Liver (tissue), 9 donors: ENCODE results near the gene TRAF7. TPM values are rescaled to one million over a fixed set of nuclear protein-coding genes. Genes with fewer than 3 reads are reported as not detected.
"Not testable (repeated sequence)": the region's sequence is repeated elsewhere in the genome, so short reads cannot be mapped to it uniquely, and the experiment has no call there.

Source experiments
- DNase-seq: peaks from one replicate; pipeline ENCODE4 v3.0.0-alpha.2; 2017; ENCODE audit warnings: low spot score
- H3K27ac ChIP-seq, 2 donors: one replicate each; pipeline ENCODE4 v1.7.0; 2013; ENCODE audit warnings: inconsistent platforms in 2 of 2, low read length in 2 of 2, control low read depth in 1 of 2, low read depth in 1 of 2, mild to moderate bottlenecking in 1 of 2
- H3K27me3 ChIP-seq, 4 donors: one replicate each; pipeline versions ENCODE4 v1.6.1 to v1.7.0; 2013; ENCODE audit warnings: low read length in 3 of 4, inconsistent platforms in 1 of 4, mild to moderate bottlenecking in 1 of 4, moderate library complexity in 1 of 4; ENCODE audit not compliant: control insufficient read depth in 4 of 4, insufficient read depth in 4 of 4
- H3K36me3 ChIP-seq, 4 donors: one replicate each; pipeline versions ENCODE4 v1.6.1 to v1.7.0; 2013; ENCODE audit warnings: low read length in 3 of 4, mild to moderate bottlenecking in 3 of 4, low read depth in 1 of 4, moderate library complexity in 1 of 4; ENCODE audit not compliant: control insufficient read depth in 4 of 4, insufficient read depth in 3 of 4
- H3K4me1 ChIP-seq, 4 donors: one replicate each; pipeline versions ENCODE4 v1.6.1 to v1.7.0; 2013; ENCODE audit warnings: low read length in 3 of 4, mild to moderate bottlenecking in 3 of 4, moderate library complexity in 1 of 4; ENCODE audit not compliant: control insufficient read depth in 4 of 4, insufficient read depth in 4 of 4
- H3K4me3 ChIP-seq, 3 donors: one replicate each; pipeline versions ENCODE4 v1.6.1 to v1.7.0; 2013; ENCODE audit warnings: low read length in 3 of 3, control low read depth in 1 of 3, low read depth in 1 of 3, mild to moderate bottlenecking in 1 of 3
- H3K9ac ChIP-seq, 2 donors: one replicate each; pipeline ENCODE4 v1.7.0; 2013; ENCODE audit warnings: low read length in 2 of 2, mild to moderate bottlenecking in 2 of 2, moderate library complexity in 2 of 2, control low read depth in 1 of 2, low read depth in 1 of 2
- H3K9me3 ChIP-seq, 4 donors: one replicate each; pipeline versions ENCODE4 v1.6.1 to v1.7.0; 2013; ENCODE audit warnings: low read length in 3 of 4; ENCODE audit not compliant: control insufficient read depth in 4 of 4
- EGR1 ChIP-seq, 2 donors: IDR thresholded peaks; 2 replicates each; pipeline ENCODE4 v1.6.1; 2016 to 2018; ENCODE audit warnings: antibody characterized with exemption in 2 of 2, low read depth in 2 of 2
- FOXA1 ChIP-seq: IDR thresholded peaks from 2 replicates; pipeline ENCODE4 v1.6.1; 2016; ENCODE audit warnings: antibody characterized with exemption
- FOXA2 ChIP-seq: IDR thresholded peaks from 2 replicates; pipeline ENCODE4 v1.6.1; 2016; ENCODE audit warnings: antibody characterized with exemption
- GABPA ChIP-seq, 2 donors: IDR thresholded peaks in 1 of 2; conservative IDR thresholded peaks in 1 of 2; 2 replicates each; pipeline ENCODE4 v1.6.1; 2016; ENCODE audit warnings: antibody characterized with exemption in 2 of 2, mild to moderate bottlenecking in 1 of 2, moderate library complexity in 1 of 2
- HNF4A ChIP-seq, 2 donors: conservative IDR thresholded peaks; 2 replicates each; pipeline ENCODE4 v1.6.1; 2016; ENCODE audit warnings: antibody characterized with exemption in 2 of 2, mild to moderate bottlenecking in 2 of 2
- HNF4G ChIP-seq: IDR thresholded peaks from 2 replicates; pipeline ENCODE4 v1.6.1; 2016; ENCODE audit warnings: antibody characterized with exemption
- JUND ChIP-seq, 2 donors: IDR thresholded peaks; 2 replicates each; pipeline ENCODE4 v1.6.1; 2016; ENCODE audit warnings: antibody characterized with exemption in 2 of 2
- NR2F2 ChIP-seq: IDR thresholded peaks from 2 replicates; pipeline ENCODE4 v1.6.1; 2016; ENCODE audit warnings: antibody characterized with exemption
- RAD21 ChIP-seq, 2 donors: IDR thresholded peaks; 2 replicates each; pipeline ENCODE4 v1.6.1; 2016; ENCODE audit warnings: antibody characterized with exemption in 2 of 2, mild to moderate bottlenecking in 2 of 2
- RXRA ChIP-seq, 2 donors: IDR thresholded peaks; 2 replicates each; pipeline ENCODE4 v1.6.1; 2017 to 2018; ENCODE audit warnings: antibody characterized with exemption in 2 of 2, mild to moderate bottlenecking in 1 of 2
- SP1 ChIP-seq: IDR thresholded peaks from 2 replicates; pipeline ENCODE4 v1.6.1; 2018; ENCODE audit warnings: antibody characterized with exemption, mild to moderate bottlenecking
- TAF1 ChIP-seq: conservative IDR thresholded peaks from 2 replicates; pipeline ENCODE4 v1.6.1; 2016; ENCODE audit warnings: antibody characterized with exemption, mild to moderate bottlenecking
- YY1 ChIP-seq: IDR thresholded peaks from 2 replicates; pipeline ENCODE4 v1.6.1; 2016; ENCODE audit warnings: antibody characterized with exemption, mild to moderate bottlenecking
- WGBS: extraction: QIAGEN DNeasy Blood & Tissue Kit; methylation state at CpG from one replicate; pipeline ENCODE4 v1.1.7; 2013; 5-methylcytosine and 5-hydroxymethylcytosine counted together
- polyA plus RNA-seq, 2 donors: library from polyadenylated mRNA; stranded (reverse) in 1 of 2; unstranded in 1 of 2; fragments of 200-250 nt in 1 of 2; fragments of >200 nt in 1 of 2; fragmentation: Nextera tagmentation in 1 of 2; extraction: Ambion mirVana in 1 of 2; gene quantifications; one replicate each; pipeline versions ENCODE4 v1.2.1 to v1.2.3, GENCODE V29; 2013 to 2015
- total RNA-seq, 2 donors: library from RNA; depleted of rRNA; stranded (reverse); fragments of >200 nt; gene quantifications; one replicate each; pipeline ENCODE4 v1.2.3, GENCODE V29; 2014
- TF ChIP-seq, protein P1 (sequence below): IDR thresholded peaks from 2 replicates; pipeline ENCODE4 v1.6.1; 2016; ENCODE audit warnings: antibody characterized with exemption
- TF ChIP-seq, protein P2 (sequence below): IDR thresholded peaks from 2 replicates; pipeline ENCODE4 v1.6.1; 2016; ENCODE audit warnings: antibody characterized with exemption
- TF ChIP-seq, protein P3 (sequence below): IDR thresholded peaks from 2 replicates; pipeline ENCODE4 v1.6.1; 2016; ENCODE audit warnings: antibody characterized with exemption, mild to moderate bottlenecking
- TF ChIP-seq, protein P4 (sequence below): fragments of 150-350 bp; IDR thresholded peaks from 2 replicates; pipeline ENCODE4 v1.5.1; 2017; ENCODE audit warnings: improper control_type of control experiment, low read depth, low read length; ENCODE audit not compliant: missing input control
- TF ChIP-seq, protein P5 (sequence below): IDR thresholded peaks from 2 replicates; pipeline ENCODE4 v1.6.1; 2016; ENCODE audit warnings: antibody characterized with exemption
- donor health status: healthy.
- donor health status: healthy.
- donor health status: healthy.
- donor health status: healthy.
- donor health status: healthy.

The TRAF7 gene
- total RNA-seq (10 to 100 TPM; 33.2 to 34.8 TPM), polyA plus RNA-seq (10 to 100 TPM; 14.7 to 36.6 TPM)

DNA sequence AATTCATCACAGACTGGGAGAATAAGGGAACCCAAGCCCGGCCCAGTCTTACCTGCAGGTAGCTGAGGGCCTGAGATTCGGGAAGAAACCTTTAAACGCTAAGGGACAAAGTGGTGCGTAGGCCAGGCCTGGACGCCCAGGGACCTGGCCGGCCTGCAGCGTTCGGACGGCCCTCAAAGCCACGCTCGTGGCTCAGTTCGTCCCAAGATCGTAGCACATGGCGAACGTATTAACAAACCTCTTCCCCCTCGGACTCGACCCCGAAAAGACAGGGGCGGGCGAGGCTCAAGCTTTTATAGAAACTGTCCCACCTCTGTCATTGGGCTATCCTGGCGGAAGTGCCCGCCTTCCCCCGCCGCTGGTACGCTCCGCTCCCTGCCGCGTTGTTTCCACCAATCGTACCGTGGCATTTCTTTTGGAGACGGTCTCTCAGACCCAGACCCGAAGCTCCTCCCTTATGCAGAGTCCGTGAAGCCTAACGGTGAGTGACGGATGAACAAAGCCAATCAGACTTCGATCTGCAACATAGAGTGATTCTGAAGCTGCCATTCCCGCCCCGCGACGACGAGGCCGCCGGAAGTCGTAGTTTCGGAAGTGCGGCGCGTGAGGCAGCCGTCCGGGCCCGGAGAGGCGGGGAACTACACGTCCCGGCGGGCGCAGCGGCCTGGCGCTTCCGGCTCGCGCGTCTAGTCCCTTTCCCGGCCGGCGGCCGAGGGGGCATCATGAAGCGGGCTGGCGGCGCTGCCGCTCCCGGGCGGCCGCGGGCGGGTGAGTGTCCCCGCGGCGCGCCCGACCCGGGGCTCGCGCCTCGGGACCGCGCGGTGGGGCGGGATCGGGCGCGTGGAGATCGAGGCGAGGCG lies at the start of gene TRAF7:
Gene TRAF7 (plus strand): TSS at position 692 of the 860 bp plus-strand sequence. CDS start 8,139 bp downstream, outside the sequence.
- peaks cover 26 to 90% (median 72%) of the 10 kb centered on the region in 4 donors for H3K4me1 ChIP-seq
- peak within 1 kb of the TSS; percentile 78 to 99 (median 95) for H3K4me3 ChIP-seq
- TF ChIP-seq NR2F2 (peak; percentile 60), YY1 (peak; percentile 69), TAF1 (peak; percentile 100), JUND (IDR thresholded peaks at IDR 0.05) (peak in 1 of 2 donors; percentile 13), FOXA1 (no peak), SP1 (peak; percentile 93), EGR1 (IDR thresholded peaks at IDR 0.05; ENCODE audit: low read depth in 2 of 2) (peak in 1 of 2 donors; percentile 49), FOXA2 (no peak), GABPA (IDR thresholded peaks at IDR 0.05 in 1 of 2, conservative IDR thresholded peaks at IDR 0.05 in 1 of 2) (peak; percentile 85 to 94), RXRA (IDR thresholded peaks at IDR 0.05) (peak; percentile 38 to 47), RAD21 (IDR thresholded peaks at IDR 0.05) (no peak), HNF4A (conservative IDR thresholded peaks at IDR 0.05) (peak in 1 of 2 donors; percentile 34), HNF4G (peak; percentile 45)
- TF ChIP-seq, protein P1, sequence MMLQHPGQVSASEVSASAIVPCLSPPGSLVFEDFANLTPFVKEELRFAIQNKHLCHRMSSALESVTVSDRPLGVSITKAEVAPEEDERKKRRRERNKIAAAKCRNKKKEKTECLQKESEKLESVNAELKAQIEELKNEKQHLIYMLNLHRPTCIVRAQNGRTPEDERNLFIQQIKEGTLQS = no peak
- TF ChIP-seq, protein P2, sequence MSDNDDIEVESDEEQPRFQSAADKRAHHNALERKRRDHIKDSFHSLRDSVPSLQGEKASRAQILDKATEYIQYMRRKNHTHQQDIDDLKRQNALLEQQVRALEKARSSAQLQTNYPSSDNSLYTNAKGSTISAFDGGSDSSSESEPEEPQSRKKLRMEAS = peak; percentile 94
- TF ChIP-seq, protein P3, sequence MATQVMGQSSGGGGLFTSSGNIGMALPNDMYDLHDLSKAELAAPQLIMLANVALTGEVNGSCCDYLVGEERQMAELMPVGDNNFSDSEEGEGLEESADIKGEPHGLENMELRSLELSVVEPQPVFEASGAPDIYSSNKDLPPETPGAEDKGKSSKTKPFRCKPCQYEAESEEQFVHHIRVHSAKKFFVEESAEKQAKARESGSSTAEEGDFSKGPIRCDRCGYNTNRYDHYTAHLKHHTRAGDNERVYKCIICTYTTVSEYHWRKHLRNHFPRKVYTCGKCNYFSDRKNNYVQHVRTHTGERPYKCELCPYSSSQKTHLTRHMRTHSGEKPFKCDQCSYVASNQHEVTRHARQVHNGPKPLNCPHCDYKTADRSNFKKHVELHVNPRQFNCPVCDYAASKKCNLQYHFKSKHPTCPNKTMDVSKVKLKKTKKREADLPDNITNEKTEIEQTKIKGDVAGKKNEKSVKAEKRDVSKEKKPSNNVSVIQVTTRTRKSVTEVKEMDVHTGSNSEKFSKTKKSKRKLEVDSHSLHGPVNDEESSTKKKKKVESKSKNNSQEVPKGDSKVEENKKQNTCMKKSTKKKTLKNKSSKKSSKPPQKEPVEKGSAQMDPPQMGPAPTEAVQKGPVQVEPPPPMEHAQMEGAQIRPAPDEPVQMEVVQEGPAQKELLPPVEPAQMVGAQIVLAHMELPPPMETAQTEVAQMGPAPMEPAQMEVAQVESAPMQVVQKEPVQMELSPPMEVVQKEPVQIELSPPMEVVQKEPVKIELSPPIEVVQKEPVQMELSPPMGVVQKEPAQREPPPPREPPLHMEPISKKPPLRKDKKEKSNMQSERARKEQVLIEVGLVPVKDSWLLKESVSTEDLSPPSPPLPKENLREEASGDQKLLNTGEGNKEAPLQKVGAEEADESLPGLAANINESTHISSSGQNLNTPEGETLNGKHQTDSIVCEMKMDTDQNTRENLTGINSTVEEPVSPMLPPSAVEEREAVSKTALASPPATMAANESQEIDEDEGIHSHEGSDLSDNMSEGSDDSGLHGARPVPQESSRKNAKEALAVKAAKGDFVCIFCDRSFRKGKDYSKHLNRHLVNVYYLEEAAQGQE = peak; percentile 97
- TF ChIP-seq, protein P4, sequence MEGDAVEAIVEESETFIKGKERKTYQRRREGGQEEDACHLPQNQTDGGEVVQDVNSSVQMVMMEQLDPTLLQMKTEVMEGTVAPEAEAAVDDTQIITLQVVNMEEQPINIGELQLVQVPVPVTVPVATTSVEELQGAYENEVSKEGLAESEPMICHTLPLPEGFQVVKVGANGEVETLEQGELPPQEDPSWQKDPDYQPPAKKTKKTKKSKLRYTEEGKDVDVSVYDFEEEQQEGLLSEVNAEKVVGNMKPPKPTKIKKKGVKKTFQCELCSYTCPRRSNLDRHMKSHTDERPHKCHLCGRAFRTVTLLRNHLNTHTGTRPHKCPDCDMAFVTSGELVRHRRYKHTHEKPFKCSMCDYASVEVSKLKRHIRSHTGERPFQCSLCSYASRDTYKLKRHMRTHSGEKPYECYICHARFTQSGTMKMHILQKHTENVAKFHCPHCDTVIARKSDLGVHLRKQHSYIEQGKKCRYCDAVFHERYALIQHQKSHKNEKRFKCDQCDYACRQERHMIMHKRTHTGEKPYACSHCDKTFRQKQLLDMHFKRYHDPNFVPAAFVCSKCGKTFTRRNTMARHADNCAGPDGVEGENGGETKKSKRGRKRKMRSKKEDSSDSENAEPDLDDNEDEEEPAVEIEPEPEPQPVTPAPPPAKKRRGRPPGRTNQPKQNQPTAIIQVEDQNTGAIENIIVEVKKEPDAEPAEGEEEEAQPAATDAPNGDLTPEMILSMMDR = no peak
- TF ChIP-seq, protein P5, sequence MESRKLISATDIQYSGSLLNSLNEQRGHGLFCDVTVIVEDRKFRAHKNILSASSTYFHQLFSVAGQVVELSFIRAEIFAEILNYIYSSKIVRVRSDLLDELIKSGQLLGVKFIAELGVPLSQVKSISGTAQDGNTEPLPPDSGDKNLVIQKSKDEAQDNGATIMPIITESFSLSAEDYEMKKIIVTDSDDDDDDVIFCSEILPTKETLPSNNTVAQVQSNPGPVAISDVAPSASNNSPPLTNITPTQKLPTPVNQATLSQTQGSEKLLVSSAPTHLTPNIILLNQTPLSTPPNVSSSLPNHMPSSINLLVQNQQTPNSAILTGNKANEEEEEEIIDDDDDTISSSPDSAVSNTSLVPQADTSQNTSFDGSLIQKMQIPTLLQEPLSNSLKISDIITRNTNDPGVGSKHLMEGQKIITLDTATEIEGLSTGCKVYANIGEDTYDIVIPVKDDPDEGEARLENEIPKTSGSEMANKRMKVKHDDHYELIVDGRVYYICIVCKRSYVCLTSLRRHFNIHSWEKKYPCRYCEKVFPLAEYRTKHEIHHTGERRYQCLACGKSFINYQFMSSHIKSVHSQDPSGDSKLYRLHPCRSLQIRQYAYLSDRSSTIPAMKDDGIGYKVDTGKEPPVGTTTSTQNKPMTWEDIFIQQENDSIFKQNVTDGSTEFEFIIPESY = peak; percentile 59
- H3K36me3 ChIP-seq = peaks cover 0 to 5% (median under 1%) of the 10 kb centered on the region in 4 donors
- no peaks in the 10 kb centered on the region for H3K9me3 ChIP-seq
- peak; percentile 96 for DNase-seq
- peak within 1 kb of the TSS; percentile 78 to 94 for H3K27ac ChIP-seq
- no peaks in the 10 kb centered on the region for H3K27me3 ChIP-seq
- peak within 1 kb of the TSS; percentile 88 to 100 for H3K9ac ChIP-seq
- WGBS = under 1% methylated on average over 94 of the region's 94 CpGs

DNA sequence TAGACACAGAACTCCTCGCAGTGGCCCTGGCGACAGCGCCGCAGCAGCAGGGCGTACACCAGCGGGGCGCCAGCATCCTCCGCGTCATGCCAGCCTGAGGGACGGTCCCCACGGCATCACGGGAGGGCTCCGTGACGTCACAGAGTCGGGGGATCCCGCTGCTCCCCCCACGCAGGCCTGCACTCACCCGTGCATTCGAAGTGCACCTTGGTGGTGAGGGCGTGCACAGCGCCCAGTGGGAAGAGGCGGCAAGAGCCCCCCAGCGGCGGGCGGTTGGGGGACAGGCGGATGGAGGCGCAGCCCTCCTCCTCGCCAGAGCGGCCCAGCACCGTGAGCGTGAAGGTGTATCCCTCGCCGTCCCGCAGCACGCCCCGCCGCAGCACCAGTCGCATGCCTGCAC lies 49.4 kb upstream of the TRAF7 start:
- not testable (repeated sequence) for H3K9ac ChIP-seq, H3K4me3 ChIP-seq, H3K4me1 ChIP-seq, DNase-seq, H3K9me3 ChIP-seq, H3K27ac ChIP-seq, H3K27me3 ChIP-seq
- H3K36me3 ChIP-seq = peaks cover 0 to 33% (median 13%) of the 10 kb centered on the region in 4 donors
- 95% methylated on average over 38 of the region's 38 CpGs for WGBS

DNA sequence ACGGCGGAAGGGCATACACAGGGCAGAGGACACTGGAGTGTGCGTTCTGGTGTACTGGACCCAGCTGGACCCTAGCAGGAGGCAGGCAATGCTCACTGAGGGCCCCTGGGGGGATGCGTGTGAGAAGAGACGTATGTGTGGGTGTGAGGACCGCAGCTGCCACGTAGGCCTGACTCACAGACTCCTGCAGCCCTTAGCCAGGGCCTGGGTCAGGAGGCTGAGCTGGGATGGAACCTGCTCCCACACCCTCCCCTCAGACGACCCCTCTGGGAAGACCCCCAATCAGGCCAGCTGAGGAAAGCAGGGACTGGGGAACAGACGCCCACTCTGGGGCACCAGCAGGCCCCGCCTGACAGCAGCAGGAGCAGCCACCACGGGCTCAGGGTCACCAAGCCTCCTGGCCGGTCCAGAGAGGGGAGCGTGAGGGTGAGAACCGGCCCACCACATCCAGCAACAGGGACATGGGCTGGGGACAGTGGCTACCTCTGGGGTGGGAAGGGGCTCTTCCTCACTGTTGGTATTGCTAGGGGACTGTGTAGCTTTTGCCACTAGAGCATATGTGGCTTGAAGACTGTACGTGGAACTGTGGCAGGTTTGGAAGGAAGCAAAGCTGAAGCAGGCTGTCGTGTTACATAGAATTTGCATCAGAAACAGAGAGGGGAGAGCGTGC lies 48.3 kb upstream of the TRAF7 start:
- not testable (repeated sequence) for H3K4me3 ChIP-seq, DNase-seq, H3K27ac ChIP-seq, H3K9me3 ChIP-seq, H3K9ac ChIP-seq, H3K27me3 ChIP-seq, H3K4me1 ChIP-seq
- WGBS = 94% methylated on average over 17 of the region's 17 CpGs
- peaks cover 0 to 31% (median 16%) of the 10 kb centered on the region in 4 donors for H3K36me3 ChIP-seq
